Keratinocyte (primary cell): ENCODE data around the gene NDUFAF8. TPM values are rescaled to one million over a fixed set of nuclear protein-coding genes. Genes with fewer than 3 reads are reported as not detected.

ENCODE experiments used
- DNase-seq: peaks from one replicate; pipeline ENCODE4 v3.0.0-alpha.2; 2011; ENCODE audit warnings: low read depth, missing footprints, low spot score
- FAIRE-seq: peaks from 2 replicates; lab custom pipeline; 2011; peaks lifted over from hg19 to GRCh38; lab: Jason Lieb, UNC
- H2AFZ ChIP-seq: 2 replicates; pipeline ENCODE4 v1.6.0; 2012; ENCODE audit warnings: low read length, control low read depth, inconsistent platforms; ENCODE audit not compliant: control insufficient read depth
- H3K27ac ChIP-seq: 2 replicates; pipeline ENCODE4 v1.5.1; 2011; ENCODE audit warnings: low read length; ENCODE audit not compliant: control insufficient read depth, insufficient read depth
- H3K27me3 ChIP-seq: 3 replicates; pipeline ENCODE4 v1.6.0; 2011; ENCODE audit warnings: low read length; ENCODE audit not compliant: control insufficient read depth, insufficient read depth; ENCODE audit errors: extremely low read depth
- H3K36me3 ChIP-seq, 2 experiments: 2 replicates in 1 of 2; 3 replicates in 1 of 2; pipeline ENCODE4 v1.5.1; 2011; ENCODE audit warnings: low read length in 2 of 2, mild to moderate bottlenecking in 1 of 2; ENCODE audit not compliant: control insufficient read depth in 2 of 2, insufficient read depth in 2 of 2; ENCODE audit errors: extremely low read depth in 1 of 2
- H3K4me1 ChIP-seq: 3 replicates; pipeline ENCODE4 v1.5.1; 2011; ENCODE audit warnings: low read length; ENCODE audit not compliant: control insufficient read depth, insufficient read depth; ENCODE audit errors: extremely low read depth
- H3K4me2 ChIP-seq: 3 replicates; pipeline ENCODE4 v1.6.0; 2011; ENCODE audit warnings: low read depth, low read length; ENCODE audit not compliant: control insufficient read depth, insufficient read depth; ENCODE audit errors: extremely low read depth
- H3K4me3 ChIP-seq, 3 experiments: fragments of 200-600 bp in 1 of 3; sonication (generic) in 1 of 3; 2 replicates in 2 of 3; 3 replicates in 1 of 3; pipeline ENCODE4 v1.5.1; 2011 to 2016; ENCODE audit warnings: low read length in 3 of 3, mild to moderate bottlenecking in 3 of 3, control low read depth in 2 of 3, inconsistent platforms in 1 of 3, low read depth in 1 of 3, mixed read lengths in 1 of 3, mixed run types in 1 of 3, moderate library complexity in 1 of 3; ENCODE audit not compliant: control insufficient read depth in 2 of 3, insufficient read depth in 2 of 3; ENCODE audit errors: extremely low read depth in 1 of 3
- H3K79me2 ChIP-seq: 2 replicates; pipeline ENCODE4 v1.6.0; 2012; ENCODE audit warnings: low read length; ENCODE audit not compliant: control insufficient read depth, insufficient read depth
- H3K9ac ChIP-seq: 3 replicates; pipeline ENCODE4 v1.6.0; 2011; ENCODE audit warnings: low read length; ENCODE audit not compliant: control insufficient read depth, insufficient read depth; ENCODE audit errors: extremely low read depth
- H3K9me1 ChIP-seq: 3 replicates; pipeline ENCODE4 v1.6.0; 2011; ENCODE audit warnings: low read length; ENCODE audit not compliant: control insufficient read depth, insufficient read depth; ENCODE audit errors: extremely low read depth
- H3K9me3 ChIP-seq: 2 replicates; pipeline ENCODE4 v1.5.1; 2012; ENCODE audit warnings: low read depth, low read length; ENCODE audit not compliant: control insufficient read depth
- H4K20me1 ChIP-seq: 3 replicates; pipeline ENCODE4 v1.6.0; 2011; ENCODE audit warnings: low read length; ENCODE audit not compliant: control insufficient read depth, insufficient read depth; ENCODE audit errors: extremely low read depth
- CTCF ChIP-seq, 3 experiments: IDR thresholded peaks in 1 of 3; conservative IDR thresholded peaks in 1 of 3; optimal IDR thresholded peaks in 1 of 3; 2 replicates in 2 of 3; 3 replicates in 1 of 3; pipeline versions ENCODE3 to v1.5.1; 2011; ENCODE audit warnings: low read length in 3 of 3, mild to moderate bottlenecking in 3 of 3, moderate library complexity in 2 of 3, control low read depth in 1 of 3, inconsistent platforms in 1 of 3; ENCODE audit not compliant: insufficient read depth in 2 of 3; ENCODE audit errors: extremely low read depth in 1 of 3
- EZH2 ChIP-seq: IDR thresholded peaks from one replicate; pipeline ENCODE4 v1.6.1; 2012; ENCODE audit warnings: inconsistent platforms, mild to moderate bottlenecking, low read length, moderate library complexity
- dilution Hi-C: fragments of 300-500 bp; cut with MboI; formaldehyde crosslinking; loops from one replicate; pipeline ENCODE4 v1.7.0; 2020; ENCODE audit warnings: low sequenced_read_pairs; ENCODE audit not compliant: extremely low pct_ligation_motif_present
- polyA plus RNA-seq, 5 experiments: library from polyadenylated mRNA; depleted of rRNA in 3 of 5; stranded (reverse) in 3 of 5; stranded (forward) in 1 of 5; unstranded in 1 of 5; fragments of >200 nt; gene quantifications; 1 replicate in 1 of 5; 2 replicates in 3 of 5; 3 replicates in 1 of 5; pipeline versions ENCODE4 v1.2.1 to v1.2.3, GENCODE V29; 2011 to 2012; ENCODE audit warnings: missing spikeins in 2 of 5, low read depth in 1 of 5, low replicate concordance in 1 of 5

Gene NDUFAF8
- polyA plus RNA-seq, 1 donor (not counting 4 experiments of a cell fraction or from before 2014, with no cell fraction given): 171 TPM

GRCh38 chr17:81230043-81230820 lies 8.9 kb upstream of the NDUFAF8 start:
- Histone ChIP-seq H3K9ac (no peak overlapping the region), H2AFZ (no peak overlapping the region), H3K27ac (no peak overlapping the region), H3K4me1 (no peaks in the 10 kb centered on the region), H3K9me3 (no peaks in the 10 kb centered on the region), H3K79me2 (no peaks in the 10 kb centered on the region), H4K20me1 (no peaks in the 10 kb centered on the region), H3K4me2 (no peak overlapping the region), H3K4me3 (no peak overlapping the region), H3K36me3 (peaks cover 5 to 24% of the 10 kb centered on the region in 2 experiments), H3K27me3 (no peaks in the 10 kb centered on the region), H3K9me1 (no peaks in the 10 kb centered on the region)
- TF ChIP-seq EZH2 (no peak), CTCF (optimal IDR thresholded peaks at IDR 0.05 in 1 of 3, IDR thresholded peaks at IDR 0.05 in 1 of 3, conservative IDR thresholded peaks at IDR 0.05 in 1 of 3; ENCODE audit: extremely low read depth in 1 of 3, insufficient read depth in 2 of 3, low read length in 3 of 3) (peak; percentile 27 to 76 (median 52))
- dilution Hi-C loops: no loop called here
- no peak for DNase-seq
- FAIRE-seq: no peak

GRCh38 chr17:81231121-81231645 lies 7.9 kb upstream of the NDUFAF8 start:
- DNase-seq (no peak), FAIRE-seq (no peak)
- Histone ChIP-seq H3K4me1 (no peaks in the 10 kb centered on the region), H4K20me1 (no peaks in the 10 kb centered on the region), H3K9ac (no peak overlapping the region), H3K36me3 (peaks cover 5 to 28% of the 10 kb centered on the region in 2 experiments), H3K27me3 (no peaks in the 10 kb centered on the region), H3K27ac (no peak overlapping the region), H3K4me3 (no peak overlapping the region), H2AFZ (no peak overlapping the region), H3K4me2 (no peak overlapping the region), H3K9me1 (no peaks in the 10 kb centered on the region), H3K79me2 (no peaks in the 10 kb centered on the region), H3K9me3 (no peaks in the 10 kb centered on the region)
- dilution Hi-C loops: no loop called here
- TF ChIP-seq CTCF (optimal IDR thresholded peaks at IDR 0.05 in 1 of 3, IDR thresholded peaks at IDR 0.05 in 1 of 3, conservative IDR thresholded peaks at IDR 0.05 in 1 of 3; ENCODE audit: extremely low read depth in 1 of 3, insufficient read depth in 2 of 3, low read length in 3 of 3) (no peak), EZH2 (no peak)
